ENCODE results near the gene PLLP. TPM values are rescaled to one million over a fixed set of nuclear protein-coding genes. Genes with fewer than 3 reads are reported as not detected.

The PLLP gene, protein sequence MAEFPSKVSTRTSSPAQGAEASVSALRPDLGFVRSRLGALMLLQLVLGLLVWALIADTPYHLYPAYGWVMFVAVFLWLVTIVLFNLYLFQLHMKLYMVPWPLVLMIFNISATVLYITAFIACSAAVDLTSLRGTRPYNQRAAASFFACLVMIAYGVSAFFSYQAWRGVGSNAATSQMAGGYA
- total RNA-seq: 10 to 100 TPM; 28.6 to 52.5 TPM

DNA sequence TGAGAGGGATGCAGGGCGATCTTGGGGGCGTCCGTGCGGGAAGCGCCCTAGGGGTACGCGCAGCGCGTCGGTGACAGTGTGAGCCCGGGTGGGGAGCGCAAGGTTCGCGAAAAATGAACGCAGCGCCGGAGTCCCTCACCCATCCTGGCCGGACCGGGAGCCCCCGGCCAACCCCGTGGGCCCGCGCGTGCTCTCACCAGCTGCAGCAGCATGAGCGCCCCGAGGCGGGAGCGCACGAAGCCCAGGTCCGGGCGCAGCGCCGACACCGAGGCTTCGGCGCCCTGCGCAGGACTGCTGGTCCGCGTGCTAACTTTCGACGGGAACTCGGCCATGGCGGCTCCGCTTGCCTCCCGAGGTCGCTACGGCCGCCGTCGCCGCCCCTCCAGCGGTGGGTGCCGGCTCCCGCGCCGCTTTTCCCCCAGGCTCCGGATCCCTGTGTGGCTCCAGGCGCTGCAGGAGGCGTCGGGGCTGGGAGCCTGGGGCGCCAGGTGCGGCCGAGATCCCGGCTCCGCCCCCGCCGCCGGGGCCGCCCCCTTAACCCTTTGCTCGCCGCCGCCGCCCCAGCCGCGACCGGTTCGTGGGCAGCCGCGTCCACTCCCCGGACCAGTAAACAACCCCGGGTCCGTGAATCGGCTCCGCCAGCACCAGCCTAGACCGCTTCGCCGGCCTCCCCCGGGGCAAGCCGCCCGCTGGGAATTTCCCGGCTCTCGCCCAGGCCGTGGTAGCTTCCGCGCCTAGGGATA lies at the start of gene PLLP:
PLLP (minus strand) TSS at position 464 of the 743 bp plus-strand sequence; CDS start at position 332, 132 bp downstream.
- intact Hi-C loops (cut with DNase I): loop anchor here (5.0 kb wide), 1 partner anchor 37 kb away; the partner anchor contains the start of gene ARL2BP
- WGBS: 2% methylated on average over 57 of the region's 95 CpGs
- no peak for DNase-seq (ENCODE audit: low spot score)

DNA sequence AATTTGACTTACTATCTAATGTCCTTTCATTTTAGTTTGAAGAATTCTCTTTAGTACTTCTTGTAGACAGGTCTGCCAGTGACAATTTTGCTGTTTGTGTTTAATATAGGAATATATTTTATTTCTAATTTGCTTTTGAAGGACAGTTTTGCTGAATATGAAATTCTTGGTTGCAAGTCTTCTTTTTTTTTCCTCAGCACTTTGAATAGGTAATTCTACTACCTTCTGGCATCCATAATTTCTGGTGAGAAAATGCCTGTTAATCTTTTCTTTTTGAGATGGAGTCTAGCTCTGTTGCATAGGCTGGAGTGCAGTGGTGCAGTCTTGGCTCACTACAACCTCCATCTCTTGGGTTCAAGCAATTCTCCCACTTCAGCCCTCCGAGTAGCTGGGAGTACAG lies 48.9 kb upstream of the PLLP start:
- intact Hi-C loops (cut with DNase I): no loop called here
- Histone ChIP-seq H3K4me1 (replicated peaks) (no peaks in the 10 kb centered on the region), H3K27me3 (replicated peaks; ENCODE audit: insufficient read depth) (no peaks in the 10 kb centered on the region), H3K4me3 (no peak overlapping the region), H3K9me3 (no peaks in the 10 kb centered on the region), H3K27ac (no peak overlapping the region), H3K36me3 (no peaks in the 10 kb centered on the region)
- TF ChIP-seq POLR2A (IDR thresholded peaks at IDR 0.05): no peak
- TF ChIP-seq POLR2AphosphoS5 (IDR thresholded peaks at IDR 0.05): no peak
- TF ChIP-seq, protein P1, sequence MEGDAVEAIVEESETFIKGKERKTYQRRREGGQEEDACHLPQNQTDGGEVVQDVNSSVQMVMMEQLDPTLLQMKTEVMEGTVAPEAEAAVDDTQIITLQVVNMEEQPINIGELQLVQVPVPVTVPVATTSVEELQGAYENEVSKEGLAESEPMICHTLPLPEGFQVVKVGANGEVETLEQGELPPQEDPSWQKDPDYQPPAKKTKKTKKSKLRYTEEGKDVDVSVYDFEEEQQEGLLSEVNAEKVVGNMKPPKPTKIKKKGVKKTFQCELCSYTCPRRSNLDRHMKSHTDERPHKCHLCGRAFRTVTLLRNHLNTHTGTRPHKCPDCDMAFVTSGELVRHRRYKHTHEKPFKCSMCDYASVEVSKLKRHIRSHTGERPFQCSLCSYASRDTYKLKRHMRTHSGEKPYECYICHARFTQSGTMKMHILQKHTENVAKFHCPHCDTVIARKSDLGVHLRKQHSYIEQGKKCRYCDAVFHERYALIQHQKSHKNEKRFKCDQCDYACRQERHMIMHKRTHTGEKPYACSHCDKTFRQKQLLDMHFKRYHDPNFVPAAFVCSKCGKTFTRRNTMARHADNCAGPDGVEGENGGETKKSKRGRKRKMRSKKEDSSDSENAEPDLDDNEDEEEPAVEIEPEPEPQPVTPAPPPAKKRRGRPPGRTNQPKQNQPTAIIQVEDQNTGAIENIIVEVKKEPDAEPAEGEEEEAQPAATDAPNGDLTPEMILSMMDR (IDR thresholded peaks at IDR 0.05): no peak
- 100% methylated on average over 1 of the region's 1 CpG for WGBS
- DNase-seq (ENCODE audit: low spot score): no peak

More for the DNA sequence above, at the start of gene PLLP:
- H3K36me3 ChIP-seq: no peaks in the 10 kb centered on the region
- H3K4me3 ChIP-seq: peak within 1 kb of the TSS; percentile 50 to 53
- peak within 1 kb of the TSS in 1 of 2 donors; percentile 37 for H3K27ac ChIP-seq
- no peaks in the 10 kb centered on the region for H3K27me3 ChIP-seq (replicated peaks; ENCODE audit: insufficient read depth)
- no peaks in the 10 kb centered on the region for H3K4me1 ChIP-seq (replicated peaks)
- H3K9me3 ChIP-seq: no peaks in the 10 kb centered on the region
- TF ChIP-seq, protein P1 (IDR thresholded peaks at IDR 0.05): peak in 1 of 4 experiments; percentile 7
- TF ChIP-seq POLR2A (IDR thresholded peaks at IDR 0.05) (peak; percentile 59), POLR2AphosphoS5 (IDR thresholded peaks at IDR 0.05) (no peak)

DNA sequence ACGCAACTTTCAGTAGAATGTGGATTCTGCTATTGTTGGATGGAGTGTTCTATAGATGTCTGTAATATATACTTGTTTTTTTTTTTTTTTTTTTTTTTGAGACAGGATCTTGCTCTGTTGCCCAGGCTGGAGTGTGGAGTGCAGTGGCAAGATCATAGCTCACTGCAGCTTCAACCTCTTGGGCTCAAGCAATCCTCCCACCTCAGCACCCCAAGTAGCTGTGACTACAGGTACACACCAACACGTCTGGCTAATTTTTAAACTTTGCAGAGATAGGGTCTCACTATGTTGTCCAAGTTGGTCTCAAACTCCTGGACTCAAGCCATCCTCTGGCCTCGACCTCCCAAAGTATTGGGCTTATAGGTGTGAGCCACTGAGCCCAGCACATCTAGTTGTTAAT lies 46.9 kb upstream of the PLLP start:
- Histone ChIP-seq H3K36me3 (no peaks in the 10 kb centered on the region), H3K9me3 (no peaks in the 10 kb centered on the region), H3K27ac (no peak overlapping the region), H3K27me3 (replicated peaks; ENCODE audit: insufficient read depth) (no peaks in the 10 kb centered on the region), H3K4me3 (no peak overlapping the region), H3K4me1 (replicated peaks) (no peaks in the 10 kb centered on the region)
- TF ChIP-seq POLR2AphosphoS5 (IDR thresholded peaks at IDR 0.05) (no peak), POLR2A (IDR thresholded peaks at IDR 0.05) (no peak)
- TF ChIP-seq, protein P1 (IDR thresholded peaks at IDR 0.05): no peak
- WGBS: 89% methylated on average over 3 of the region's 3 CpGs
- DNase-seq (ENCODE audit: low spot score): no peak
- intact Hi-C loops (cut with DNase I): no loop called here

DNA sequence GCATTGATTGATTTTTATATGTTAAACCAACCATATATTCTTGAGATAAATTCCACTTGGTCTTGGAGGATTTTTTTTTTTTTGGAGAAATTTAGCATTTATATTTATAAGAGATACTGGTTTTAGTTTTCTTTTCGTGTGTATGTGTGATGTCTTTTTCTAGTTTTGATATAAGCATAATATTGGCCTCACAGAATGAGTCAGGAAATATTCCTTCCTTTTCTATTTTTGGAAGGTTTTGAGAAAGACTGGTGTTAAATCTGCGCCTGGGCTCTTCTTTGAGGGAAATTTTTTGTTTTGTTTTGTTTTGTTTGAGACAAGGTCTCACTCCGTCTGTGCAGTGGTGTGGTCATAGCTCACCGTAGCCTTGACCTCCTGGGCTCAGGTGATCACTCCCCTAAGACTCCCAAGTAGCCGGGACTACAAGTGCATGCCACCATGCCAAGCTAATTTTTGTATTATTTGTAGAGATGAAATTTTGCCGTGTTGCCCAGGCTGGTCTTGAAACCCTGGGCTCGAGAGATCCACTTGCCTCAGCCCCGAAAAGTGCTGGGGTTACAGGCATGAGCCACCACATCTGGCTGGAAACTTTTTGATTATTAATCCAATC lies 45.4 kb upstream of the PLLP start:
- intact Hi-C loops (cut with DNase I): no loop called here
- no peaks in the 10 kb centered on the region for H3K4me1 ChIP-seq (replicated peaks)
- no peaks in the 10 kb centered on the region for H3K36me3 ChIP-seq
- DNase-seq (ENCODE audit: low spot score): no peak
- no peak overlapping the region for H3K4me3 ChIP-seq
- H3K27me3 ChIP-seq (replicated peaks; ENCODE audit: insufficient read depth): no peaks in the 10 kb centered on the region
- WGBS: 85% methylated on average over 8 of the region's 8 CpGs
- H3K9me3 ChIP-seq: no peaks in the 10 kb centered on the region
- H3K27ac ChIP-seq: no peak overlapping the region
- no peak for TF ChIP-seq POLR2AphosphoS5 (IDR thresholded peaks at IDR 0.05)
- TF ChIP-seq POLR2A (IDR thresholded peaks at IDR 0.05): no peak
- TF ChIP-seq, protein P1 (IDR thresholded peaks at IDR 0.05): no peak

Data from prostate gland (tissue), 2 donors.